Fibroblast of lung (primary cell): Measurements from ENCODE around the gene VAV2.

Source experiments
- CTCF ChIP-seq, 2 donors: IDR thresholded peaks in 1 of 2; conservative IDR thresholded peaks in 1 of 2; 1 replicate in 1 of 2; 2 replicates in 1 of 2; pipeline ENCODE4 v1.5.1; 2011 to 2012; ENCODE audit warnings: low read length in 2 of 2, control low read depth in 1 of 2, inconsistent platforms in 1 of 2, low read depth in 1 of 2, mild to moderate bottlenecking in 1 of 2
- EZH2 ChIP-seq: IDR thresholded peaks from 2 replicates; pipeline ENCODE4 v1.5.1; 2012; ENCODE audit warnings: low read length, control low read depth, mild to moderate bottlenecking; ENCODE audit errors: missing control alignments

GRCh38 chr9:134036130-134036529 lies 44.0 kb upstream of the VAV2 start:
- TF ChIP-seq CTCF (conservative IDR thresholded peaks at IDR 0.05 in 1 of 2, IDR thresholded peaks at IDR 0.05 in 1 of 2; ENCODE audit: low read depth in 1 of 2, low read length in 2 of 2) (no peak), EZH2 (no peak)
